ENCODE results near the gene KCNT2.
A peak's percentile ranks its signal among the peaks of the same experiment; 100 is the strongest.

KCNT2 gene

GRCh38 chr1:196425513-196425912, 182.7 kb downstream of the KCNT2 start:
- H3K27me3 ChIP-seq (ENCODE audit: control insufficient read depth, insufficient read depth, low read length): no peaks in the 10 kb centered on the region
- peaks cover 10% of the 10 kb centered on the region; the same call in 1 of the 2 replicates for H3K4me1 ChIP-seq (ENCODE audit: control insufficient read depth, insufficient read depth, low read length)
- H3K36me3 ChIP-seq (ENCODE audit: control insufficient read depth, insufficient read depth, low read length): peaks cover 31% of the 10 kb centered on the region
- H3K9ac ChIP-seq (ENCODE audit: low read depth, low read length): no peak overlapping the region
- no peaks in the 10 kb centered on the region for H3K9me3 ChIP-seq (ENCODE audit: control insufficient read depth, insufficient read depth, low read length)
- H3K4me3 ChIP-seq (ENCODE audit: low read depth, low read length): no peak overlapping the region
- H3K27ac ChIP-seq (ENCODE audit: low read depth, low read length): no peak overlapping the region

- peaks cover 10% of the 10 kb centered on the region; the same call in 1 of the 2 replicates for H3K4me1 ChIP-seq (ENCODE audit: control insufficient read depth, insufficient read depth, low read length)
- peaks cover 31% of the 10 kb centered on the region for H3K36me3 ChIP-seq (ENCODE audit: control insufficient read depth, insufficient read depth, low read length)
- H3K9ac ChIP-seq (ENCODE audit: low read depth, low read length): no peak overlapping the region
- H3K27me3 ChIP-seq (ENCODE audit: control insufficient read depth, insufficient read depth, low read length): no peaks in the 10 kb centered on the region
- no peaks in the 10 kb centered on the region for H3K9me3 ChIP-seq (ENCODE audit: control insufficient read depth, insufficient read depth, low read length)
- no peak overlapping the region for H3K4me3 ChIP-seq (ENCODE audit: low read depth, low read length)
- H3K27ac ChIP-seq (ENCODE audit: low read depth, low read length): no peak overlapping the region
Measured at GRCh38 chr1:196423612-196424011, 184.6 kb downstream of the KCNT2 start.

GRCh38 chr1:196418772-196419171, 189.5 kb downstream of the KCNT2 start:
- H3K4me1 ChIP-seq (ENCODE audit: control insufficient read depth, insufficient read depth, low read length): peaks cover 10% of the 10 kb centered on the region; the same call in 1 of the 2 replicates
- peaks cover 5% of the 10 kb centered on the region for H3K36me3 ChIP-seq (ENCODE audit: control insufficient read depth, insufficient read depth, low read length)
- H3K27ac ChIP-seq (ENCODE audit: low read depth, low read length): no peak overlapping the region
- H3K9ac ChIP-seq (ENCODE audit: low read depth, low read length): no peak overlapping the region
- H3K4me3 ChIP-seq (ENCODE audit: low read depth, low read length): no peak overlapping the region
- no peaks in the 10 kb centered on the region for H3K27me3 ChIP-seq (ENCODE audit: control insufficient read depth, insufficient read depth, low read length)
- H3K9me3 ChIP-seq (ENCODE audit: control insufficient read depth, insufficient read depth, low read length): no peaks in the 10 kb centered on the region

GRCh38 chr1:196415978-196416377, 192.3 kb downstream of the KCNT2 start:
- Histone ChIP-seq H3K9ac (ENCODE audit: low read depth, low read length) (no peak overlapping the region), H3K4me3 (ENCODE audit: low read depth, low read length) (no peak overlapping the region), H3K27ac (ENCODE audit: low read depth, low read length) (no peak overlapping the region), H3K36me3 (ENCODE audit: control insufficient read depth, insufficient read depth, low read length) (peaks cover 4% of the 10 kb centered on the region; the same call in 1 of the 2 replicates), H3K4me1 (ENCODE audit: control insufficient read depth, insufficient read depth, low read length) (no peaks in the 10 kb centered on the region), H3K27me3 (ENCODE audit: control insufficient read depth, insufficient read depth, low read length) (no peaks in the 10 kb centered on the region), H3K9me3 (ENCODE audit: control insufficient read depth, insufficient read depth, low read length) (no peaks in the 10 kb centered on the region)

- Histone ChIP-seq H3K4me3 (ENCODE audit: low read depth, low read length) (no peak overlapping the region), H3K9me3 (ENCODE audit: control insufficient read depth, insufficient read depth, low read length) (no peaks in the 10 kb centered on the region)
Measured at GRCh38 chr1:196412326-196412725, 195.9 kb downstream of the KCNT2 start.

GRCh38 chr1:196410768-196411167, 197.5 kb downstream of the KCNT2 start:
- Histone ChIP-seq H3K9ac (ENCODE audit: low read depth, low read length) (no peak overlapping the region), H3K4me1 (ENCODE audit: control insufficient read depth, insufficient read depth, low read length) (peaks cover 6% of the 10 kb centered on the region; the same call in 1 of the 2 replicates), H3K27ac (ENCODE audit: low read depth, low read length) (no peak overlapping the region), H3K36me3 (ENCODE audit: control insufficient read depth, insufficient read depth, low read length) (no peaks in the 10 kb centered on the region), H3K27me3 (ENCODE audit: control insufficient read depth, insufficient read depth, low read length) (no peaks in the 10 kb centered on the region), H3K9me3 (ENCODE audit: control insufficient read depth, insufficient read depth, low read length) (no peaks in the 10 kb centered on the region), H3K4me3 (ENCODE audit: low read depth, low read length) (no peak overlapping the region)

More at GRCh38 chr1:196412326-196412725, 195.9 kb downstream of the KCNT2 start:
- no peak overlapping the region for H3K27ac ChIP-seq (ENCODE audit: low read depth, low read length)
- H3K27me3 ChIP-seq (ENCODE audit: control insufficient read depth, insufficient read depth, low read length): no peaks in the 10 kb centered on the region
- no peaks in the 10 kb centered on the region for H3K36me3 ChIP-seq (ENCODE audit: control insufficient read depth, insufficient read depth, low read length)
- peaks cover 6% of the 10 kb centered on the region; the same call in 1 of the 2 replicates for H3K4me1 ChIP-seq (ENCODE audit: control insufficient read depth, insufficient read depth, low read length)
- H3K9ac ChIP-seq (ENCODE audit: low read depth, low read length): no peak overlapping the region

GRCh38 chr1:196409586-196409985, 198.7 kb downstream of the KCNT2 start:
- H3K36me3 ChIP-seq (ENCODE audit: control insufficient read depth, insufficient read depth, low read length): no peaks in the 10 kb centered on the region
- no peaks in the 10 kb centered on the region for H3K27me3 ChIP-seq (ENCODE audit: control insufficient read depth, insufficient read depth, low read length)
- peaks cover 6% of the 10 kb centered on the region; the same call in 1 of the 2 replicates for H3K4me1 ChIP-seq (ENCODE audit: control insufficient read depth, insufficient read depth, low read length)
- H3K4me3 ChIP-seq (ENCODE audit: low read depth, low read length): no peak overlapping the region
- H3K9ac ChIP-seq (ENCODE audit: low read depth, low read length): no peak overlapping the region
- no peaks in the 10 kb centered on the region for H3K9me3 ChIP-seq (ENCODE audit: control insufficient read depth, insufficient read depth, low read length)
- no peak overlapping the region for H3K27ac ChIP-seq (ENCODE audit: low read depth, low read length)

GRCh38 chr1:196407358-196408051, 200.7 kb downstream of the KCNT2 start:
- no peak overlapping the region for H3K9ac ChIP-seq (ENCODE audit: low read depth, low read length)
- H3K36me3 ChIP-seq (ENCODE audit: control insufficient read depth, insufficient read depth, low read length): no peaks in the 10 kb centered on the region
- no peaks in the 10 kb centered on the region for H3K9me3 ChIP-seq (ENCODE audit: control insufficient read depth, insufficient read depth, low read length)
- peak overlapping the region; percentile 14 for H3K27ac ChIP-seq (ENCODE audit: low read depth, low read length)
- no peak overlapping the region for H3K4me3 ChIP-seq (ENCODE audit: low read depth, low read length)
- H3K4me1 ChIP-seq (ENCODE audit: control insufficient read depth, insufficient read depth, low read length): peaks cover 6% of the 10 kb centered on the region; the same call in 1 of the 2 replicates
- H3K27me3 ChIP-seq (ENCODE audit: control insufficient read depth, insufficient read depth, low read length): no peaks in the 10 kb centered on the region

GRCh38 chr1:196405839-196406238, 202.4 kb downstream of the KCNT2 start:
- peaks cover 17% of the 10 kb centered on the region for H3K4me1 ChIP-seq (ENCODE audit: control insufficient read depth, insufficient read depth, low read length)
- H3K27me3 ChIP-seq (ENCODE audit: control insufficient read depth, insufficient read depth, low read length): no peaks in the 10 kb centered on the region
- no peak overlapping the region for H3K4me3 ChIP-seq (ENCODE audit: low read depth, low read length)
- H3K27ac ChIP-seq (ENCODE audit: low read depth, low read length): no peak overlapping the region
- H3K36me3 ChIP-seq (ENCODE audit: control insufficient read depth, insufficient read depth, low read length): no peaks in the 10 kb centered on the region
- H3K9ac ChIP-seq (ENCODE audit: low read depth, low read length): no peak overlapping the region
- H3K9me3 ChIP-seq (ENCODE audit: control insufficient read depth, insufficient read depth, low read length): no peaks in the 10 kb centered on the region

GRCh38 chr1:196403803-196404690, 204.2 kb downstream of the KCNT2 start:
- no peak overlapping the region for H3K27ac ChIP-seq (ENCODE audit: low read depth, low read length)
- H3K9ac ChIP-seq (ENCODE audit: low read depth, low read length): no peak overlapping the region
- peaks cover 20% of the 10 kb centered on the region for H3K4me1 ChIP-seq (ENCODE audit: control insufficient read depth, insufficient read depth, low read length)
- H3K9me3 ChIP-seq (ENCODE audit: control insufficient read depth, insufficient read depth, low read length): no peaks in the 10 kb centered on the region
- H3K4me3 ChIP-seq (ENCODE audit: low read depth, low read length): no peak overlapping the region
- no peaks in the 10 kb centered on the region for H3K27me3 ChIP-seq (ENCODE audit: control insufficient read depth, insufficient read depth, low read length)
- no peaks in the 10 kb centered on the region for H3K36me3 ChIP-seq (ENCODE audit: control insufficient read depth, insufficient read depth, low read length)

GRCh38 chr1:196401891-196402290, 206.3 kb downstream of the KCNT2 start:
- Histone ChIP-seq H3K9ac (ENCODE audit: low read depth, low read length) (no peak overlapping the region), H3K27ac (ENCODE audit: low read depth, low read length) (no peak overlapping the region), H3K9me3 (ENCODE audit: control insufficient read depth, insufficient read depth, low read length) (no peaks in the 10 kb centered on the region), H3K4me1 (ENCODE audit: control insufficient read depth, insufficient read depth, low read length) (peaks cover 13% of the 10 kb centered on the region), H3K4me3 (ENCODE audit: low read depth, low read length) (no peak overlapping the region), H3K36me3 (ENCODE audit: control insufficient read depth, insufficient read depth, low read length) (peaks cover 4% of the 10 kb centered on the region; the same call in 1 of the 2 replicates), H3K27me3 (ENCODE audit: control insufficient read depth, insufficient read depth, low read length) (no peaks in the 10 kb centered on the region)
